HCT116 (cell line): ENCODE results near the gene LANCL3. TPM values are rescaled to one million over a fixed set of nuclear protein-coding genes. Genes with fewer than 3 reads are reported as not detected.
"Not testable (repeated sequence)": the region's sequence is repeated elsewhere in the genome, so short reads cannot be mapped to it uniquely, and the experiment has no call there.

ENCODE experiments used
- ATAC-seq: fragments of 200-7000 bp; cut with Tn5 transposase; 2 replicates; pipeline ENCODE4 v1.9.1; 2020; ENCODE audit warnings: mild to moderate bottlenecking, moderate library complexity
- BruUV-seq: library from RNA; stranded (reverse); fragments of 400-500 nt; replicated peaks from 2 replicates; lab custom pipeline; 2021; lab: Mats Ljungman, UMichigan
- CTCF ChIA-PET: fragments of 300-600 bp; sonication (Branson Sonifier 250); formaldehyde crosslinking; loops from one replicate; lab custom pipeline; 2021; ENCODE audit warnings: antibody characterized with exemption; lab: Charles Lee
- POLR2A ChIA-PET: fragments of 300-600, 350-600 bp; sonication (Branson Sonifier 250); formaldehyde crosslinking; loops from one replicate; lab custom pipeline; 2021; ENCODE audit warnings: antibody characterized with exemption; lab: Charles Lee
- RAD21 ChIA-PET, 2 experiments: fragments of 300-600 bp; sonication (Branson Sonifier 250); formaldehyde crosslinking; loops; one replicate each; lab custom pipeline; 2023; ENCODE audit warnings: low total read pairs in 2 of 2; ENCODE audit not compliant: uncharacterized antibody in 2 of 2, unreplicated experiment in 2 of 2, low non-redundant PET in 1 of 2; lab: Charles Lee
- DNase-seq: peaks from one replicate; pipeline ENCODE4 v3.0.0-alpha.2; 2010; ENCODE audit warnings: low read depth, low spot score
- H2AFZ ChIP-seq: fragments of 200-600 bp; shearing (Covaris generic), sonication (generic); 2 replicates; pipeline ENCODE4 v1.6.1; 2017; ENCODE audit warnings: low read depth, mixed run types, mixed read lengths, antibody characterized with exemption, low read length; ENCODE audit not compliant: poor library complexity, severe bottlenecking
- H3K27ac ChIP-seq: 2 replicates; pipeline ENCODE4 v1.5.1; 2012; ENCODE audit warnings: low read depth, low read length
- H3K27me3 ChIP-seq: fragments of 200-600 bp; sonication (generic); 2 replicates; pipeline ENCODE4 v1.6.1; 2016; ENCODE audit warnings: mixed run types, low read length, mixed read lengths; ENCODE audit not compliant: insufficient read depth
- H3K36me3 ChIP-seq, 2 experiments: fragments of 200-500 bp in 1 of 2; fragments of 200-600 bp in 1 of 2; sonication (Bioruptor generic) in 1 of 2; sonication (generic) in 1 of 2; 2 replicates each; pipeline versions ENCODE4 v1.5.1 to v1.6.1; 2014 to 2016; ENCODE audit warnings: low read length in 2 of 2, inconsistent platforms in 1 of 2, mixed read lengths in 1 of 2, mixed run types in 1 of 2; ENCODE audit not compliant: insufficient read depth in 2 of 2, control insufficient read depth in 1 of 2
- H3K4me1 ChIP-seq, 2 experiments: fragments of 200-600 bp in 1 of 2; sonication (generic) in 1 of 2; 2 replicates each; pipeline versions ENCODE4 v1.5.1 to v1.6.1; 2012 to 2017; ENCODE audit warnings: low read length in 2 of 2, inconsistent platforms in 1 of 2, mild to moderate bottlenecking in 1 of 2, mixed read lengths in 1 of 2, mixed run types in 1 of 2, moderate library complexity in 1 of 2; ENCODE audit not compliant: insufficient read depth in 2 of 2, control insufficient read depth in 1 of 2
- H3K4me2 ChIP-seq: fragments of 200-600 bp; sonication (generic); 2 replicates; pipeline ENCODE4 v1.6.1; 2017; ENCODE audit warnings: mixed run types, low read length, mixed read lengths
- H3K4me3 ChIP-seq, 2 experiments: fragments of 200-600 bp in 1 of 2; sonication (generic) in 1 of 2; replicated peaks in 1 of 2; 2 replicates each; pipeline ENCODE4 v1.5.1; 2011 to 2016; ENCODE audit warnings: low read length in 2 of 2, control low read depth in 1 of 2, low read depth in 1 of 2, mild to moderate bottlenecking in 1 of 2, mixed read lengths in 1 of 2, mixed run types in 1 of 2
- H3K79me2 ChIP-seq: fragments of 200-600 bp; sonication (generic); 2 replicates; pipeline ENCODE4 v1.6.1; 2017; ENCODE audit warnings: mild to moderate bottlenecking, mixed run types, low read length, moderate library complexity, mixed read lengths; ENCODE audit not compliant: insufficient read depth
- H3K9ac ChIP-seq: fragments of 200-600 bp; sonication (generic); 2 replicates; pipeline ENCODE4 v1.6.1; 2016; ENCODE audit warnings: low read length, mixed read lengths
- H3K9me2 ChIP-seq: fragments of 200-600 bp; sonication (generic), shearing (Covaris generic); 2 replicates; pipeline ENCODE4 v1.6.1; 2017; ENCODE audit warnings: mixed run types, mild to moderate bottlenecking, moderate library complexity; ENCODE audit not compliant: insufficient read depth
- H3K9me3 ChIP-seq, 2 experiments: fragments of 200-500 bp in 1 of 2; fragments of 200-600 bp in 1 of 2; sonication (Bioruptor generic) in 1 of 2; sonication (generic) in 1 of 2; 2 replicates each; pipeline ENCODE4 v1.6.1; 2014 to 2017; ENCODE audit warnings: low read length in 2 of 2, mixed read lengths in 2 of 2, inconsistent platforms in 1 of 2, low read depth in 1 of 2, mild to moderate bottlenecking in 1 of 2, mixed run types in 1 of 2, moderate library complexity in 1 of 2; ENCODE audit not compliant: control insufficient read depth in 1 of 2, insufficient read depth in 1 of 2
- H4K20me1 ChIP-seq: fragments of 200-600 bp; sonication (generic), shearing (Covaris generic); 2 replicates; pipeline ENCODE4 v1.6.1; 2017; ENCODE audit warnings: mixed run types, mild to moderate bottlenecking, moderate library complexity; ENCODE audit not compliant: insufficient read depth
- CEBPB ChIP-seq: IDR thresholded peaks from 2 replicates; pipeline ENCODE4 v1.6.1; 2012; ENCODE audit warnings: low read depth
- EGR1 ChIP-seq: IDR thresholded peaks from 2 replicates; pipeline ENCODE4 v1.6.1; 2012; ENCODE audit warnings: low read depth
- ELF1 ChIP-seq: IDR thresholded peaks from 2 replicates; pipeline ENCODE4 v1.6.1; 2012; ENCODE audit warnings: low read depth, borderline replicate concordance
- EZH2 ChIP-seq: fragments of 200-600 bp; sonication (generic); IDR thresholded peaks from 2 replicates; pipeline ENCODE4 v1.6.1; 2017; ENCODE audit warnings: antibody characterized with exemption, mixed run types
- EZH2phosphoT487 ChIP-seq: fragments of 200-600 bp; IDR thresholded peaks from 2 replicates; pipeline ENCODE4 v1.6.1; 2018; ENCODE audit warnings: antibody characterized with exemption, borderline replicate concordance
- JUND ChIP-seq: IDR thresholded peaks from 2 replicates; pipeline ENCODE4 v1.6.1; 2012
- MAX ChIP-seq: IDR thresholded peaks from 2 replicates; pipeline ENCODE4 v1.6.1; 2012
- POLR2A ChIP-seq: IDR thresholded peaks from 2 replicates; pipeline ENCODE4 v1.7.0; 2011; ENCODE audit warnings: borderline replicate concordance; ENCODE audit not compliant: insufficient read depth, insufficient read length; ENCODE audit errors: extremely low read depth
- SRF ChIP-seq: IDR thresholded peaks from 2 replicates; pipeline ENCODE4 v1.6.1; 2012; ENCODE audit warnings: low read depth
- YY1 ChIP-seq: IDR thresholded peaks from 2 replicates; pipeline ENCODE4 v1.6.1; 2011; ENCODE audit warnings: low read length, low read depth, moderate library complexity, mild to moderate bottlenecking; ENCODE audit not compliant: insufficient replicate concordance; ENCODE audit errors: extremely low read depth
- ZBTB33 ChIP-seq: IDR thresholded peaks from 2 replicates; pipeline ENCODE4 v1.6.1; 2011; ENCODE audit warnings: mild to moderate bottlenecking, low read length, moderate library complexity; ENCODE audit not compliant: insufficient replicate concordance; ENCODE audit errors: extremely low read depth
- ZFX ChIP-seq: fragments of 450-650 bp; IDR thresholded peaks from 2 replicates; pipeline ENCODE4 v1.6.1; 2017
- ZNF274 ChIP-seq: fragments of 200-500 bp; sonication (Bioruptor generic); IDR thresholded peaks from 2 replicates; pipeline ENCODE4 v1.6.1; 2014; ENCODE audit warnings: mild to moderate bottlenecking, low read depth, low read length, inconsistent platforms
- intact Hi-C: fragments of 100-400 bp; cut with micrococcal nuclease; formaldehyde crosslinking; loops from 2 replicates; pipeline ENCODE4 v1.10.0; 2022
- total RNA-seq: library from RNA; stranded (reverse); gene quantifications from one replicate; pipeline ENCODE4 v1.2.1, GENCODE V29; 2021; ENCODE audit not compliant: unreplicated experiment

Gene LANCL3
- total RNA-seq, 1 experiment from 2014 or later = 2.4 TPM

GRCh38 chrX:37545066-37545465, 26.4 kb upstream of the LANCL3 start:
- CTCF ChIA-PET = no interaction called here
- no peaks in the 10 kb centered on the region for H3K36me3 ChIP-seq
- no peak overlapping the region for H3K27ac ChIP-seq
- H3K4me3 ChIP-seq = no peak overlapping the region
- no peak for ATAC-seq
- RAD21 ChIA-PET = no interaction called here
- H3K27me3 ChIP-seq = no peaks in the 10 kb centered on the region
- H2AFZ ChIP-seq = no peak overlapping the region
- BruUV-seq = no TSS peak
- TF ChIP-seq JUND (no peak), EZH2 (no peak)
- POLR2A ChIA-PET = no interaction called here
- H3K79me2 ChIP-seq = no peaks in the 10 kb centered on the region
- no peak overlapping the region for H3K4me2 ChIP-seq
- H3K9me3 ChIP-seq = no peaks in the 10 kb centered on the region
- no peaks in the 10 kb centered on the region for H3K4me1 ChIP-seq
- intact Hi-C loops = no loop called here
- H4K20me1 ChIP-seq = no peaks in the 10 kb centered on the region
- no peaks in the 10 kb centered on the region for H3K9me2 ChIP-seq
- no peak overlapping the region for H3K9ac ChIP-seq
- no peak for DNase-seq

- H4K20me1 ChIP-seq, H3K9ac ChIP-seq, ATAC-seq, BruUV-seq, intact Hi-C loops, RAD21 ChIA-PET, H3K4me1 ChIP-seq, H3K27me3 ChIP-seq, H3K27ac ChIP-seq, H3K4me2 ChIP-seq, H2AFZ ChIP-seq, DNase-seq, H3K9me2 ChIP-seq, H3K36me3 ChIP-seq, H3K79me2 ChIP-seq, H3K4me3 ChIP-seq, POLR2A ChIA-PET, CTCF ChIA-PET, H3K9me3 ChIP-seq: not testable (repeated sequence)
Observed at GRCh38 chrX:37549619-37550018, 21.8 kb upstream of the LANCL3 start.

- no peaks in the 10 kb centered on the region for H4K20me1 ChIP-seq
- no TSS peak for BruUV-seq
- intact Hi-C loops = no loop called here
- no peak overlapping the region for H3K9ac ChIP-seq
- POLR2A ChIA-PET = no interaction called here
- RAD21 ChIA-PET = no interaction called here
- CTCF ChIA-PET = no interaction called here
- no peak overlapping the region for H2AFZ ChIP-seq
- H3K27ac ChIP-seq = no peak overlapping the region
- no peaks in the 10 kb centered on the region for H3K36me3 ChIP-seq
- H3K27me3 ChIP-seq = no peaks in the 10 kb centered on the region
- no peak overlapping the region for H3K4me3 ChIP-seq
- no peaks in the 10 kb centered on the region for H3K4me1 ChIP-seq
- ATAC-seq (no peak), DNase-seq (no peak)
- no peak overlapping the region for H3K4me2 ChIP-seq
- no peaks in the 10 kb centered on the region for H3K9me3 ChIP-seq
- no peaks in the 10 kb centered on the region for H3K79me2 ChIP-seq
- no peaks in the 10 kb centered on the region for H3K9me2 ChIP-seq
- TF ChIP-seq ZFX (no peak), JUND (no peak), EGR1 (no peak), MAX (no peak), YY1 (no peak), CEBPB (no peak), POLR2A (no peak), SRF (no peak), ZNF274 (no peak), ZBTB33 (no peak), ELF1 (no peak), EZH2phosphoT487 (no peak)
Observed at GRCh38 chrX:37553476-37553875, 18.0 kb upstream of the LANCL3 start.
